OCI-LY1 (cell line): ENCODE data around the gene BRF1.

Experiments used
- EZH2 ChIP-seq: fragments of 200-600 bp; sonication (generic), shearing (Covaris generic); IDR thresholded peaks from 2 replicates; pipeline ENCODE4 v1.8.0; 2017; ENCODE audit warnings: borderline replicate concordance, mixed run types, mild to moderate bottlenecking, antibody characterized with exemption, low read length, moderate library complexity, mixed read lengths
- TF ChIP-seq, protein P1 (sequence below): fragments of 200-600 bp; sonication (generic), shearing (Covaris generic); IDR thresholded peaks from 2 replicates; pipeline ENCODE4 v1.5.1; 2017; ENCODE audit warnings: mild to moderate bottlenecking, antibody characterized with exemption, low read length, moderate library complexity, mixed read lengths

DNA sequence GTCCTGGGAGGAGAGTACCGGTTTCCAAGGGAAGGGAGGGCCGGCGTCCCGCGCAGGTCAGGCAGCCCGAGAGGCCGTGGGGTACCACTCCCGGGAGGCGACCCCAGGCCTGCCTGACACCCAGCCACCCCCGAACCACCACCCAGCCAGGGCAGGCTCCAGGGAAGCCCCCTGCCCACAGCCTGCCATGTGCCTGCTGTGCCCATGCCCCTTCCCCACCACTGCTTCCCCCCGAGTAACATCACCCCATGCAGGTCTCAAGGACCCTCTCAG, 122.0 kb downstream of the BRF1 start:
- TF ChIP-seq, protein P1, sequence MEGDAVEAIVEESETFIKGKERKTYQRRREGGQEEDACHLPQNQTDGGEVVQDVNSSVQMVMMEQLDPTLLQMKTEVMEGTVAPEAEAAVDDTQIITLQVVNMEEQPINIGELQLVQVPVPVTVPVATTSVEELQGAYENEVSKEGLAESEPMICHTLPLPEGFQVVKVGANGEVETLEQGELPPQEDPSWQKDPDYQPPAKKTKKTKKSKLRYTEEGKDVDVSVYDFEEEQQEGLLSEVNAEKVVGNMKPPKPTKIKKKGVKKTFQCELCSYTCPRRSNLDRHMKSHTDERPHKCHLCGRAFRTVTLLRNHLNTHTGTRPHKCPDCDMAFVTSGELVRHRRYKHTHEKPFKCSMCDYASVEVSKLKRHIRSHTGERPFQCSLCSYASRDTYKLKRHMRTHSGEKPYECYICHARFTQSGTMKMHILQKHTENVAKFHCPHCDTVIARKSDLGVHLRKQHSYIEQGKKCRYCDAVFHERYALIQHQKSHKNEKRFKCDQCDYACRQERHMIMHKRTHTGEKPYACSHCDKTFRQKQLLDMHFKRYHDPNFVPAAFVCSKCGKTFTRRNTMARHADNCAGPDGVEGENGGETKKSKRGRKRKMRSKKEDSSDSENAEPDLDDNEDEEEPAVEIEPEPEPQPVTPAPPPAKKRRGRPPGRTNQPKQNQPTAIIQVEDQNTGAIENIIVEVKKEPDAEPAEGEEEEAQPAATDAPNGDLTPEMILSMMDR: no peak
- no peak for TF ChIP-seq EZH2
